ENCODE results near the gene TCF3. TPM values are rescaled to one million over a fixed set of nuclear protein-coding genes. Genes with fewer than 3 reads are reported as not detected.
A peak's percentile ranks its signal among the peaks of the same experiment; 100 is the strongest.
"Not testable (repeated sequence)": the region's sequence is repeated elsewhere in the genome, so short reads cannot be mapped to it uniquely, and the experiment has no call there.

TCF3 gene
- total and polyA plus RNA-seq, 9 donors: 73.5 to 153 (median 127) TPM

DNA sequence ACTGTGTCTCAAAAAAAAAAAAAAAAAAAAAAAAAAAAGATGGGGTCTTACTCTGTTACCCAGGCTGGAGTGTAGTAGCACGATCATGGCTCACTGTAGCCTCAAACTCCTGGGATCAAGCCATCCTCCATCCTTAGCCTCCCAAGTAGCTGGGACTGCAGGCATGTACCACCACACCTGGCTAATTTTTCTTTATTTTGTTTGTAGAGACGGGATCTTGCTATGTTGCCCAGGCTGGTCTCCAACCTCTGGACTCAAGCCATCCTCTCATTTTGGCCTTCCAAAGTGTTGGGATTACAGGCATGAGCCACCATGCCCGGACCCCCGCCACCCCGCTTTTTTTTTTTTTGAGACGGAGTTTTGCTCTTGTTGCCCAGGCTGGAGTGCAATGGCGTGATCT lies 10.8 kb upstream of the TCF3 start:
- WGBS (ENCODE audit: insufficient coverage): 93% methylated on average over 5 of the region's 7 CpGs
- not testable (repeated sequence) for DNase-seq; H3K36me3 ChIP-seq (ENCODE audit: control insufficient read depth, insufficient read depth, low read length); H3K27me3 ChIP-seq (ENCODE audit: control insufficient read depth, insufficient read depth, low read length); H3K9me3 ChIP-seq (replicated peaks; ENCODE audit: control insufficient read depth, low read depth, low read length); H3K4me3 ChIP-seq (ENCODE audit: low read length); H3K27ac ChIP-seq (ENCODE audit: low read length)
- peaks cover 28% of the 10 kb centered on the region for H3K4me1 ChIP-seq (ENCODE audit: control insufficient read depth, insufficient read depth, low read length)

DNA sequence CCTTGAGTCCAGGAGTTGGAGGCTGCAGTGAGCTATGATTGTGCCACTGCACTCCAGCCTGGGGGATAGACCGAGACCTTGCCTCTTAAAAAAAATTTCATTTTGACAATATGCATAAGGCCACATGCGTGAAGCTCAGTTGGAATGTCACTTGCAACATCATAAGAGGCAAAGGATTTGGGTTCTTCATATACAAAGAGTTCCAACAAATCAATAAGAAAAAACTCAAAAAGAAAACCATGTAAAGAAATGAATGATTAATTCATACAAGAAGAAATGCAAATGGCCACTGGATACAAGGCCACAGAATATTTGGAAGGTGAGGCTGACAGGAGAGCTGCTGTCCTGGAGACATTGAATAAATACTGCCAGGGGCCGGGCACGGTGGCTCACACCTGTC lies 9.6 kb upstream of the TCF3 start:
- Histone ChIP-seq H3K9me3 (replicated peaks; ENCODE audit: control insufficient read depth, low read depth, low read length) (peaks cover 2% of the 10 kb centered on the region), H3K4me3 (ENCODE audit: low read length) (no peak overlapping the region), H3K4me1 (ENCODE audit: control insufficient read depth, insufficient read depth, low read length) (peaks cover 32% of the 10 kb centered on the region), H3K36me3 (ENCODE audit: control insufficient read depth, insufficient read depth, low read length) (no peaks in the 10 kb centered on the region), H3K27me3 (ENCODE audit: control insufficient read depth, insufficient read depth, low read length) (peaks cover 2% of the 10 kb centered on the region), H3K27ac (ENCODE audit: low read length) (no peak overlapping the region)
- WGBS (ENCODE audit: insufficient coverage): 93% methylated on average over 2 of the region's 4 CpGs
- DNase-seq: no peak

DNA sequence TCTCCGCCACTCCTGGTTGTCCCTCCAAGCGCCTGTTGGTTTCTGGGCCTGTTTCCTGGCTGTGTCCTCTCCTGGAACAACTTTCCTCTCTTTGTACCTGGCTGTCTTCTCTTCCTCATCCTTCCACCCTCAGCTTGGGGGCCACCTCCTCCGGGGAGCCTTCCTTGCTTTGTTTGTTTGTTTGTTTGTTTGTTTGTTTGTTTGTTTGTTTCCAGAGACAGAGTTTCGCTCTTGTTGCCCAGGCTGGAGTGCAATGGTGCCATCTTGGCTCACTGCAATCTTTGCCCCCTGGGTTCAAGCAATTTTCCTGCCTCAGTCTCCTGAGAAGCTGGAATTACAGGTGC lies 6.6 kb upstream of the TCF3 start:
- WGBS (ENCODE audit: insufficient coverage): 83% methylated on average over 3 of the region's 4 CpGs
- Histone ChIP-seq H3K27ac (ENCODE audit: low read length) (no peak overlapping the region), H3K27me3 (ENCODE audit: control insufficient read depth, insufficient read depth, low read length) (peaks cover 2% of the 10 kb centered on the region), H3K36me3 (ENCODE audit: control insufficient read depth, insufficient read depth, low read length) (no peaks in the 10 kb centered on the region), H3K4me3 (ENCODE audit: low read length) (no peak overlapping the region), H3K4me1 (ENCODE audit: control insufficient read depth, insufficient read depth, low read length) (peaks cover 25% of the 10 kb centered on the region), H3K9me3 (replicated peaks; ENCODE audit: control insufficient read depth, low read depth, low read length) (peaks cover 2% of the 10 kb centered on the region)
- no peak for DNase-seq

DNA sequence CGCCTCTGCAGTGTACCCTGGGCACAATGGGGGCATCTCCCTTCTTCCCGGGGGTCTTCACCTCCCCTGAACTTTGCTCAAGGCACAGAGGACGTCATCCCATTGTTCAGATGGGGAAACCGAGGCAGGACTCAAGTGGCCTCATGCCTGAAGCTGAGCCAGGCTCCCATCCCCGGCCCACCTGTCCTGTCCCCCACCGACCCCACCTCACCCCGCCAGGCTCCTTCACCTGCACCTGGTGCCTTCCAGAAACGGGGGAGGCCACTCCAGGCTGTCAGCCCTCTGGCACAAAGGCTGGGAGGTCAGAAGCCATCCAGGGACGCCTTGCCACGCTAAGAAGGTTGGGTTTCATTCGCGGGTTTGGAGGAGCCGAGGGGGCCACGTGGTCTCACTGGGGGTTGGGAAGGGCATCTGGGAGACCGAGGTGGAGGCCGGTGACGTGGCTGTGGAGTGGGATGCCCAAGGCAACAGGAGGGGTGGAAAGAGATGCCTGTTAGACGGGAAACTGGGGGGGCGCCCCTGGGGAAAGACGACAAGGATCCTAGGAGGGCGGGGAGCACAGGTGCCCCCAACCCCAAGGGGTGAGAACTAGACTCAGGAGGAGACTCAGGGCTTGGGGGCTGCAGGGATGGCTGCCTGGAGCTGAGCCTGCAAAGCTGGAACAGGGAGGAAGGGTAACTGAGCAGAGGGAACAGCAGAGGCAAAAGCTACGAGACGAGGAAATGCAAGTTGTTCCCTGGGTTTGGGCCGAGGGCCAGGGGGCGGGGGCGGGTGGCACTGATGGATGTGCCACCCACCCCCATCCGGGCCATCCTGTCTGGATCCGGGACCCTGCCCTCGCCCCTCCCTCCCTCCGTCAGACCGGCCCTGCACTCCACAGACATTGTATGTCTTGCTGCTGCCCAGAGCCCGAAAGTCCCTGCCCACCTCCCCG lies 6.0 kb upstream of the TCF3 start:
- H3K27ac ChIP-seq (ENCODE audit: low read length): no peak overlapping the region
- peaks cover 2% of the 10 kb centered on the region for H3K27me3 ChIP-seq (ENCODE audit: control insufficient read depth, insufficient read depth, low read length)
- DNase-seq: no peak
- WGBS (ENCODE audit: insufficient coverage): 57% methylated on average over 32 of the region's 33 CpGs
- peaks cover 26% of the 10 kb centered on the region for H3K4me1 ChIP-seq (ENCODE audit: control insufficient read depth, insufficient read depth, low read length)
- no peaks in the 10 kb centered on the region for H3K36me3 ChIP-seq (ENCODE audit: control insufficient read depth, insufficient read depth, low read length)
- H3K4me3 ChIP-seq (ENCODE audit: low read length): no peak overlapping the region
- H3K9me3 ChIP-seq (replicated peaks; ENCODE audit: control insufficient read depth, low read depth, low read length): peaks cover 2% of the 10 kb centered on the region

DNA sequence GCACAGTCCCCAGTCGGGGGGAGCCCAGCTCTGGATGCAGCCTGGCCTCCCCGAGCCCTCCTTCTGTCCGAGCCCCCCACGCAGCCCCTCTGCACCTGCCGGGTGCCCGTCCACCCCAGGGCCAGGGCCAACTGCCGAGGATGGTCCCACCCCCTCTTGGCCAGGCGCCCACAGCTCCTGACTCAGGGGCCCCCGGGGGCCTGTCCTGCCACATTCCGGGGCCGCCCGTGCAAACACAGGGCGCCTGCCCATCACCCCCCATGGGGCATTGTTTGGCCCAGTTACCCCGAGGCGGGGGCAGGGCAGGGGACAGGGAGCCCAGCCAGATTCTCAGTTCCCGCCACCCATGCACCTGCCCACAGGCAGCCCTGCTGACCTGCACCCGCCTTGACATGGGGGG lies 5.3 kb upstream of the TCF3 start:
- Histone ChIP-seq H3K4me1 (ENCODE audit: control insufficient read depth, insufficient read depth, low read length) (peaks cover 30% of the 10 kb centered on the region), H3K36me3 (ENCODE audit: control insufficient read depth, insufficient read depth, low read length) (no peaks in the 10 kb centered on the region), H3K27me3 (ENCODE audit: control insufficient read depth, insufficient read depth, low read length) (peaks cover 2% of the 10 kb centered on the region), H3K9me3 (replicated peaks; ENCODE audit: control insufficient read depth, low read depth, low read length) (peaks cover 2% of the 10 kb centered on the region), H3K4me3 (ENCODE audit: low read length) (no peak overlapping the region), H3K27ac (ENCODE audit: low read length) (no peak overlapping the region)
- WGBS (ENCODE audit: insufficient coverage): 58% methylated on average over 17 of the region's 17 CpGs
- DNase-seq: peak; percentile 30

DNA sequence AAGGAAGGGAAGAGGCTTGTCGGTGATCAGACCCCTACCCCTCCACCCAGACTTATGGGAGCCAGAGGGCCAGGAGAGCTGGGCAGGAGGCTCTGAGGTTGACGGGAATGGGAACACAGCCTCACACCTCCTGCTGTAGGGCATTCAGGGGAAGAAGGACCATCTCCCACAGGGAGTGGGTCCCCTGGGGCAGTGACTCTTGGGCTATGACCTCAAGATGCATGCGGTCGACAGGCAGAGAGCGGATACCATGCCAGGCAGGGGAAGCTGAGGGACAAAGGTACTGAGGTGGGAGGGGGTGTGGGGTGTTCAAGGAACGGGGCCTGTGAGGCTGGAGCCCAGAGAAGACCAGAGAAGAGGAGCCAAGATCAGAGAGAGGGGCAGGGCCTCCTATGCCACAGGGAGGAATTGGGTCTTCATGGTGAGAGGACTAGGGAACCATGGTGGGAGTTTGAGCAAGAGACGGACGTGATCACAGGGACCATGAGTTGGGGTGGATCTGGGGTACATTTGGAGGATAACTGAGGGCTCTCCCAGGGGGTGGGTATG lies 4.6 kb upstream of the TCF3 start:
- no peak overlapping the region for H3K27ac ChIP-seq (ENCODE audit: low read length)
- no peaks in the 10 kb centered on the region for H3K36me3 ChIP-seq (ENCODE audit: control insufficient read depth, insufficient read depth, low read length)
- H3K4me1 ChIP-seq (ENCODE audit: control insufficient read depth, insufficient read depth, low read length): peaks cover 30% of the 10 kb centered on the region
- WGBS (ENCODE audit: insufficient coverage): 66% methylated on average over 6 of the region's 8 CpGs
- H3K9me3 ChIP-seq (replicated peaks; ENCODE audit: control insufficient read depth, low read depth, low read length): peaks cover 2% of the 10 kb centered on the region
- DNase-seq: no peak
- no peak overlapping the region for H3K4me3 ChIP-seq (ENCODE audit: low read length)
- H3K27me3 ChIP-seq (ENCODE audit: control insufficient read depth, insufficient read depth, low read length): peaks cover 2% of the 10 kb centered on the region

DNA sequence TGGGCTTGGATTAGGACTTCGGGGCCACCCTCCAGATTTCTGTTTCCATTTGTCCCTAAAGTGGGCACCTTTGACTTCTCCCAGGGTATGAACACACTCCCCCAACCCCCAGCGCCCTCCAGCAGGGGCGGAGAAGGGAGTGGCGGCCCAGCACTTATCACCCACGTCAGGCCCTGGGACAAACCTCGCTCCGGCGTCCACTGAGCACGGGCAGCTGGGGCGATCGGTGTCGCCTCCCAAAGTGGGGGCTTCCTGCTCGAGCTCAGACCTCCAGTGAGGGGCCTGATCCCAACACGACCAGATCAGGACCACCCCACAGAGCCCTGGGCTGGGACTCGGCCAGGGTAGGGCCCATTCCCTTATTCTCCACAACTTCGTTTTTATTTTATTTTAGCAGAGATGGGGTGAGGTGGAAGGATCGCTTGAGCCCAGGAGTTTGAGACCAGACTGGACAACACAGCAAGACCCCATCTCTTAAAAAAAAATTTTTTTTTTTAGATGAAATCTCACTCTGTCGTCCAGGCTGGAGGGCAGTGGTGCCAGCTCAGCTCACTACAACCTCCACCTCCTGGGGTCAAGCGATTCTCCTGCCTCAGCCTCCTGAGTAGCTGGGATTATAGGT lies 3.7 kb upstream of the TCF3 start:
- H3K9me3 ChIP-seq (replicated peaks; ENCODE audit: control insufficient read depth, low read depth, low read length): no peaks in the 10 kb centered on the region
- no peak for DNase-seq
- no peak overlapping the region for H3K4me3 ChIP-seq (ENCODE audit: low read length)
- H3K27me3 ChIP-seq (ENCODE audit: control insufficient read depth, insufficient read depth, low read length): peaks cover 2% of the 10 kb centered on the region
- no peak overlapping the region for H3K27ac ChIP-seq (ENCODE audit: low read length)
- H3K36me3 ChIP-seq (ENCODE audit: control insufficient read depth, insufficient read depth, low read length): no peaks in the 10 kb centered on the region
- 73% methylated on average over 11 of the region's 19 CpGs for WGBS (ENCODE audit: insufficient coverage)
- peaks cover 32% of the 10 kb centered on the region for H3K4me1 ChIP-seq (ENCODE audit: control insufficient read depth, insufficient read depth, low read length)

DNA sequence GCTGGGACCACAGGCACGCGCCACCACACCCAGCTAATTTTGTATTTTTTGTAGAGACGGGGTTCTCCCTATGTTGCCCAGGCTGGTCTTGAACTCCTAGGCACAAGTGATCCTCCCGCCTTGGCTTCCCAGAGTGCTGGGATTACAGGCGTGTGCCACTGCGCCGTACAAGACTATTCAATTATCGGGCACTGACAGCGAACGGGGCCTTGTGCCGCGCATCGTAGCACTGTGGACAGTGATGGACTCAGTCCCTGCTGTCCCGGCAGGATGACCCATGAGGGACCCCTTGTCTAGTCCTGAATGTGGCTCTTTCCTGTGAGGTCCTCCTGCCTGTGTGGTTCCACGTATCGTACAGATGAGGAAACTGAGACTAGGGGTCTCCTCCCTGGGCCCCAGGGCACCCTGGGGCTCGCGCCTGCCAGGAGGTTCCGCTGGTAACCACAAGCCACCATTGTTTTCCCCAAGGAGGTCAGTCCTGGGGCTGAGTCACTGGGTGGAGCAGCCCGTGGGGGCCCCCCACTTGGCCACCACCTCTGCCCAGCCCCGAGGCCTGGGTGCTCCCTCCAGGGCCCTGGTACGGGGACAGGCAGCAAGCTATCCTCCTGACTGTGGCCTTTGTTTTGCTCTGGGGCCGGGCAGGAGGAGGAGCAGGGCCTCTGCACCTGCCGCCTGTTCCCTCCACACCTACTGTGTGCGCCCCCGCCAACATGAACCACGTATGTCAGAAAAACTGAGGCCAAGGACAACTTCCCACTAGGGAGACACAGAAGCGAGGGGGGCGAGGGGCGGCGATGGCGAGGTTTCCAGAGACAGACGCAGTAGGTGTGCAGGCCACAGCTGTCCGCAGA lies 2.9 kb upstream of the TCF3 start:
- WGBS (ENCODE audit: insufficient coverage): 83% methylated on average over 27 of the region's 34 CpGs

DNA sequence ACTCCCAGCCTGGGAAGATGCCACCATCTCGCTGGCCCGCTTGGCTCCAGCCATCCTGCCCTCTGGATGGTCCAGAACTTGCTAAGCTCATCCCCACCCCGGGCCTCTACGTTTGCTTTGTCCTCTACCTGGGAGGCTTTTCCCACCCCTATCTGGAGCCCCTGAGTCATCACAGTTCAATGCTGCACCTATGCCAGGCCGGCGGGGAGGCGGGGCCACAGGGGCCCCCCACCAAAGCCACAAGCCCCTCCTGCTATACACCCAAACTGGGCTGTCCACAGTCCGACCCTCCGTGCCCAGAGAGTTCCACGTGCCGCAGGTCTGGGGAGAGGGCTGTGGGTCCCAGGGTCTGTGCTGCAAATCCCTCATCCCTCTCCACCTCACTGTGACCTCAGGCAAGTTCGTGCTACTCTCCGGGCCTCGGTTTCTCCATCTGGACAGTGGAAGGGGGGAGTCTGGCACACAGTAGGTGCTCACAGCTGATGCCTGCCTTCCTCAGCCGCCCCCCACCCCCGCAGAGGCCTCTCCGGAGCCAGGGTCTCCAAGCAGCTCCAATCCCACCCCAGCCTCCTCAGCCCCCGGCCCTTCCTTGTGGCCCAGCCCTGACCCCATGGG lies 1.9 kb upstream of the TCF3 start:
- peaks cover 9% of the 10 kb centered on the region for H3K36me3 ChIP-seq (ENCODE audit: control insufficient read depth, insufficient read depth, low read length)
- WGBS (ENCODE audit: insufficient coverage): 80% methylated on average over 7 of the region's 18 CpGs
- DNase-seq: no peak
- H3K4me3 ChIP-seq (ENCODE audit: low read length): no peak overlapping the region
- peaks cover 2% of the 10 kb centered on the region for H3K27me3 ChIP-seq (ENCODE audit: control insufficient read depth, insufficient read depth, low read length)
- H3K9me3 ChIP-seq (replicated peaks; ENCODE audit: control insufficient read depth, low read depth, low read length): no peaks in the 10 kb centered on the region
- H3K27ac ChIP-seq (ENCODE audit: low read length): no peak overlapping the region
- peaks cover 43% of the 10 kb centered on the region for H3K4me1 ChIP-seq (ENCODE audit: control insufficient read depth, insufficient read depth, low read length)

More for the DNA sequence above, 2.9 kb upstream of the TCF3 start:
- DNase-seq: no peak
- H3K4me3 ChIP-seq (ENCODE audit: low read length): no peak overlapping the region
- H3K27ac ChIP-seq (ENCODE audit: low read length): no peak overlapping the region
- H3K27me3 ChIP-seq (ENCODE audit: control insufficient read depth, insufficient read depth, low read length): peaks cover 2% of the 10 kb centered on the region
- peaks cover 40% of the 10 kb centered on the region for H3K4me1 ChIP-seq (ENCODE audit: control insufficient read depth, insufficient read depth, low read length)
- H3K9me3 ChIP-seq (replicated peaks; ENCODE audit: control insufficient read depth, low read depth, low read length): no peaks in the 10 kb centered on the region
- H3K36me3 ChIP-seq (ENCODE audit: control insufficient read depth, insufficient read depth, low read length): no peaks in the 10 kb centered on the region
